ENCODE data around the gene KRTAP5-4. TPM values are rescaled to one million over a fixed set of nuclear protein-coding genes. Genes with fewer than 3 reads are reported as not detected.

KRTAP5-4 gene, protein sequence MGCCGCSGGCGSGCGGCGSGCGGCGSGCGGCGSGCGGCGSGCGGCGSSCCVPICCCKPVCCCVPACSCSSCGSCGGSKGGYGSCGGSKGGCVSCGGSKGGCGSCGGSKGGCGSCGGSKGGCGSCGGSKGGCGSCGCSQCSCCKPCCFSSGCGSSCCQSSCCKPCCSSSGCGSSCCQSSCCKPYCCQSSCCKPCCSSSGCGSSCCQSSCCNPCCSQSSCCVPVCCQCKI
- total RNA-seq = not detected

DNA sequence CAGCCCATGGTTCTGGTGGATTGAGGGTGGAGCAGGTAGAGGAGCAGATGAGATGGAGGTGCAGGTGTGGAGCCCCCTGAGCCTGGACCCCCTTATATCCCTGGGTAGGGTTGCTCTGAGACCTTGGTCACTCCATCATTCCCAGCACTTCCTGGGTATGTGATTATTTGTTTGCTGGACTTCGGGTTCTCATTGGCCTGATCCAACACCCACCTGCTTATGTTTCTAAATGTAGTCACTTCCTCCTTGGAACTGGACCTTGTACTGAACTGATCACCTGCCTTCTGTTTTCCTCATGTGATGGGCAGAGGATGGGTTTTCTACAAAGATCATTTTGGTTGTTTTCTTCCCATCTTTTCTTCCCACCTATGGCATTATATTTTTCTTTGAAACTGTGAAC, at the start of gene KRTAP5-4:
KRTAP5-4 (minus strand) TSS at position 53 of the 400 bp plus-strand sequence; CDS start at position 8, 45 bp downstream.
- TF ChIP-seq, protein P1, sequence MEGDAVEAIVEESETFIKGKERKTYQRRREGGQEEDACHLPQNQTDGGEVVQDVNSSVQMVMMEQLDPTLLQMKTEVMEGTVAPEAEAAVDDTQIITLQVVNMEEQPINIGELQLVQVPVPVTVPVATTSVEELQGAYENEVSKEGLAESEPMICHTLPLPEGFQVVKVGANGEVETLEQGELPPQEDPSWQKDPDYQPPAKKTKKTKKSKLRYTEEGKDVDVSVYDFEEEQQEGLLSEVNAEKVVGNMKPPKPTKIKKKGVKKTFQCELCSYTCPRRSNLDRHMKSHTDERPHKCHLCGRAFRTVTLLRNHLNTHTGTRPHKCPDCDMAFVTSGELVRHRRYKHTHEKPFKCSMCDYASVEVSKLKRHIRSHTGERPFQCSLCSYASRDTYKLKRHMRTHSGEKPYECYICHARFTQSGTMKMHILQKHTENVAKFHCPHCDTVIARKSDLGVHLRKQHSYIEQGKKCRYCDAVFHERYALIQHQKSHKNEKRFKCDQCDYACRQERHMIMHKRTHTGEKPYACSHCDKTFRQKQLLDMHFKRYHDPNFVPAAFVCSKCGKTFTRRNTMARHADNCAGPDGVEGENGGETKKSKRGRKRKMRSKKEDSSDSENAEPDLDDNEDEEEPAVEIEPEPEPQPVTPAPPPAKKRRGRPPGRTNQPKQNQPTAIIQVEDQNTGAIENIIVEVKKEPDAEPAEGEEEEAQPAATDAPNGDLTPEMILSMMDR (IDR thresholded peaks at IDR 0.05; ENCODE audit: low read depth) = no peak

GRCh38 chr11:1671658-1672057, 49.7 kb upstream of the KRTAP5-4 start:
- TF ChIP-seq, protein P1 (IDR thresholded peaks at IDR 0.05; ENCODE audit: low read depth) = no peak

DNA sequence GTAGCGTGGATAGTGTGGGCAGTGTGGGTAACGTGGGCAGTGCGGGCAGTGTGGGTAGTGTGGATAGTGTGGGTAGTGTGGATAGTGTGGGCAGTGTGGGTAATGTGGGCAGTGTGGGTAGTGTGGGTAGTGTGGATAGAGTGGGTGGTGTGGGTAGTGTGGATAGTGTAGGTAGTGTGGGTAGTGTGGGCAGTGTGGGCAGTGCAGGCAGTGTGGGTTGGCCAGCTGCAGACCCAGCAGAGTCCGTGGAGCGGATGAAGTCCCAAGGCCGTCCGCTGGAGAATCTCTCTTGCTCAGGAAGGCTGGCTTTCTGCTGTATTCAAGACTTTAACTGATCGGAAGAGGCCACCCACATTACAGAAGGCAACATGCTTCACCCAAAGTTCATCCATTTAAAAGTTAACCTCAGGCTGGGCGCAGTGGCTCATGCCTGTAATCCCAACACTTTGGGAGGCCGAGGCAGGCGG, 49.0 kb upstream of the KRTAP5-4 start:
- TF ChIP-seq, protein P1 (IDR thresholded peaks at IDR 0.05; ENCODE audit: low read depth) = no peak

GRCh38 chr11:1669546-1670218, 47.7 kb upstream of the KRTAP5-4 start:
- TF ChIP-seq, protein P1 (IDR thresholded peaks at IDR 0.05; ENCODE audit: low read depth) = no peak

GRCh38 chr11:1668911-1669473, 47.1 kb upstream of the KRTAP5-4 start:
- TF ChIP-seq, protein P1 (IDR thresholded peaks at IDR 0.05; ENCODE audit: low read depth) = no peak

DNA sequence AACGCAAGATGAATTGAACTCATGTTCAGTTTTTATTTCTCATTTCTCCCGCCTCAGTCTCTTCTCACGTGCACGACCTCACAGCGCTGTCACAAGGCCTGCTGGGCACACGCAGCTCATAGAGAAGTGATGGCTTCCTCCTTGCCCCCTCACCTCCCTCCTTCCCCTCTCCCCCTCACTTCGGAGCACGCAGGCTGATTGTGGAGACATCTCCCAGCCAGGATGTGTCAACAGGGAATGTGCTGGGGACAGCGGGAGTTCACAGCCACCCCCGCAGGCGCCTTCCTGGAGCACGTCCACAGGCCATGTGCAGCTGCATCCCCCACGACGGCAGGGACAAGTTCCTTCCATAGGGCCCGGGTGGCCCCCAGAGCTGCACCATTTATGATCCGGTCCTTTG, 46.0 kb upstream of the KRTAP5-4 start:
- TF ChIP-seq, protein P1 (IDR thresholded peaks at IDR 0.05; ENCODE audit: low read depth) = no peak

DNA sequence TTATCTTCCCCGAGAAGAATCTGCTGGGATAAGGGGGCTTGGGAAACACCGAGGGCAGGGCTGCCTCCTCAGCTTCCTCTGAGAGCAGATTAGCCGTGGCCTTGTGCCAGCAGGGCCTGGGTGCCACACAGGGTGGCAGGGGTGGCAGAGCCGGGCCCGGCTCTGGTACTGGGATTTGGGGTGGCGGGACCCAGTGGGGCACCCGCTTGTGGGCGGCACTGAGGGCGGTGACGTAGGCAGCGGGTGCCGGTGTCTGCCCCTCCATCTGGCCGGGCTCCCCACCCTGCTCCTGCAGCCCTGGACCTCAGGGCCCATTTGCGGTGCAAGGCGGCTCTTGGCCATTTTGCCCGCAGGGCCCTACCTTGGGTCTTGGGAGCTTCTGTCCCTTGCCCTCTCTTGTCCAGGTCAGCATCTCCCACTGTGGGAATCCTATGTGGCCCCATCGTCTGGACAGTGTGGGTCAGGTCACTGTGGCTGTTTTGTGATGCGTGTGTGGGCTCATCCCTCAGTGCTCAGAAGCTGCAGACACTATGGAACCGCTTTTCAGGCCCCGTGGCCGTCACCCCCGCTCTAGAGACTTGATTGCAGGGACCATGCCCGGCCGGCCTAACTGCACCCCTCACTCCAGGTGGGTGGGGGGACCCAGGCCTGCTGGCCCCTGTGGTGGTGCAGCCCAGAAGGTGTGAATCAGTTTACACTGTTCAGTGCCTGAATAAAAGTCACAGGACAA, 45.3 kb upstream of the KRTAP5-4 start:
- TF ChIP-seq, protein P1 (IDR thresholded peaks at IDR 0.05; ENCODE audit: low read depth) = no peak
